ENCODE results near the gene NOL6. TPM values are rescaled to one million over a fixed set of nuclear protein-coding genes. Genes with fewer than 3 reads are reported as not detected.

Gene NOL6, protein sequence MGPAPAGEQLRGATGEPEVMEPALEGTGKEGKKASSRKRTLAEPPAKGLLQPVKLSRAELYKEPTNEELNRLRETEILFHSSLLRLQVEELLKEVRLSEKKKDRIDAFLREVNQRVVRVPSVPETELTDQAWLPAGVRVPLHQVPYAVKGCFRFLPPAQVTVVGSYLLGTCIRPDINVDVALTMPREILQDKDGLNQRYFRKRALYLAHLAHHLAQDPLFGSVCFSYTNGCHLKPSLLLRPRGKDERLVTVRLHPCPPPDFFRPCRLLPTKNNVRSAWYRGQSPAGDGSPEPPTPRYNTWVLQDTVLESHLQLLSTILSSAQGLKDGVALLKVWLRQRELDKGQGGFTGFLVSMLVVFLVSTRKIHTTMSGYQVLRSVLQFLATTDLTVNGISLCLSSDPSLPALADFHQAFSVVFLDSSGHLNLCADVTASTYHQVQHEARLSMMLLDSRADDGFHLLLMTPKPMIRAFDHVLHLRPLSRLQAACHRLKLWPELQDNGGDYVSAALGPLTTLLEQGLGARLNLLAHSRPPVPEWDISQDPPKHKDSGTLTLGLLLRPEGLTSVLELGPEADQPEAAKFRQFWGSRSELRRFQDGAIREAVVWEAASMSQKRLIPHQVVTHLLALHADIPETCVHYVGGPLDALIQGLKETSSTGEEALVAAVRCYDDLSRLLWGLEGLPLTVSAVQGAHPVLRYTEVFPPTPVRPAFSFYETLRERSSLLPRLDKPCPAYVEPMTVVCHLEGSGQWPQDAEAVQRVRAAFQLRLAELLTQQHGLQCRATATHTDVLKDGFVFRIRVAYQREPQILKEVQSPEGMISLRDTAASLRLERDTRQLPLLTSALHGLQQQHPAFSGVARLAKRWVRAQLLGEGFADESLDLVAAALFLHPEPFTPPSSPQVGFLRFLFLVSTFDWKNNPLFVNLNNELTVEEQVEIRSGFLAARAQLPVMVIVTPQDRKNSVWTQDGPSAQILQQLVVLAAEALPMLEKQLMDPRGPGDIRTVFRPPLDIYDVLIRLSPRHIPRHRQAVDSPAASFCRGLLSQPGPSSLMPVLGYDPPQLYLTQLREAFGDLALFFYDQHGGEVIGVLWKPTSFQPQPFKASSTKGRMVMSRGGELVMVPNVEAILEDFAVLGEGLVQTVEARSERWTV
- 66.8 to 75.7 TPM (median 73.8 TPM) in 5 replicates for total RNA-seq (2022; extraction: Qiagen RNA extraction)

DNA sequence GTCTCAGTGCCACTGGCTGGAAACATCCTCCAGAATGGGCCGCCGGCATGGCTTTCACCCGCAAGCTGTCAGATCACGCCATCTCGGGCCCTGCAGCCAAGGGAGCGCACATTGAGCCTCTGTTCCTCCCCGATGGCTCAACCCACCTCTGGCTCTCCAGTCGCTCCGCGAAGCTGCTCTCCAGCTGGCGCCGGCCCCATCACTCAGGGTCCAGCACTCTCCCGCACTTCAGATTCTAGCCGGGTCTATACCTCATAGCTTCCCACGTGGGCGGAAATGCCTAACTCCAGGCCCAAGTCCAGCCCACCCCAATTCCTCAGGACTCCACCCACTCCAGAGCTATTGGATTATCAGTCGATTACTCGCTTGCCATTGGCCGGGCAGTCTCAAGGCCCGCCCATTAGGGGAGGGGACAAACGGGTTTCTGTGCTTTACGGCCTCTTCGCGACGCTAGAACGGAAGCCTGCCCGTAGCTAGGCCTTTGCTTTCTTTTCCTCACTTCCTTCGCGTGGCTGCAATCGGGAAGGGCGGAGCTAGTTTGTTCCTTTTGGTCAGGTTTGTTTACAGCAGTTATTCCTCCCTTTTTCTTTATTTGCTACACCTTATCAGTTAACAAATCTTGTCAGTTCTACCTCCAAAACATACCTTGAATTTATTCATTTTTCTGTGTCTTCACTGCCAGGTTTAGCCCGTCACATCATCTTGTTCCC lies at the start of gene NOL6:
Gene NOL6, minus strand, starts transcription at position 282 of the 710 bp plus-strand sequence. Its CDS starts 82 bp downstream, at position 200.

DNA sequence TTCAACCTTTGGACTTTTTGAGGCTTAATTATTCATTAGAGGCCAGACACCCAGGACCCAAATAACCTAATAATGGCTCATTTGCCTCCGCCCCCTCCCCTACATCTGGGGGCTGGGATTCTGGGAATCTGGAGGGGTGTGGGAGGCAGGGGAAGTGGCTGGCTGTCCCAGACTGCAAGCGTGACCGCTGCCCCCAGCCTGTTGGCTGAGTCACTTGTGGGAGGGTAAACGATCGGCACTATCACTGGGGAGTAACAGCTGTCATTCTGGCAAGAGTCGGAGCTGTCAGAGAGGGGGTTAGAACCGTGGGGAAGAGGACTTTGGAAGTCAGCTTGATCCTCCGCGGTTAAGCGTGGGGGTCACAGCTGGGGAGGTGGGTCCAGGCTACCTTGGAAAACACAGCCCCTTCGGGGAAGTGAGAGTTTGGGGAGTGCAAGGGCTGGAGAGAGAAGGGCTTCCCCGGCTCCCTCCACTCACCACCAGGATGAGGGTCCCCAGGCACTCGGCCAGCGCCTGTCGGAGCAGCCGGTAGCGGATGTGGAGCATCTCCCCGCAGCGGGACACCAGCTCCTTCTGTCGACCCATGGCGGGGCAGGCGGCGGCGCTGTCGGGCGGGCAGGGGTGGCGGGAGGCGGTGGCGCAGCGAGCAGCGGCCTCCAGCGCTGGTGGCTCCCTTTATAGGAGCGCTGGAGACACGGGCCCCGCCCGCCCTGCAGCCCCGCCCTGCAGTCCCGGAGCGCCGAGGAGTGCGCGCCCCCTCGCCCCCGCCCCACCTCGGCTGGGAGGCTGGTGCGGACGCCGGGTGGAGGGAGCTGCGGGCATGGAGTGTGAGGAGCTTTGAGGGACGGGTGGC lies 26.6 kb downstream of the NOL6 start, which contains the start of gene AQP3:
Gene AQP3, minus strand, starts transcription at position 648 of the 853 bp plus-strand sequence. Its CDS starts 63 bp downstream, at position 585.

Other genes starting within 250 kb of the NOL6 start
- not detected in 5 replicates for gene SPINK4, start 233.8 kb downstream of the NOL6 start, total RNA-seq (2022; extraction: Qiagen RNA extraction)
- 113 to 132 TPM (median 127 TPM) in 5 replicates for gene BAG1, start 209.2 kb downstream of the NOL6 start, total RNA-seq (2022; extraction: Qiagen RNA extraction)
- gene CHMP5, start 208.9 kb downstream of the NOL6 start, total RNA-seq (2022; extraction: Qiagen RNA extraction) = 66.7 to 80.8 TPM (median 71.7 TPM) in 5 replicates
- gene NFX1, start 183.4 kb downstream of the NOL6 start, total RNA-seq (2022; extraction: Qiagen RNA extraction) = 30.1 to 32.4 TPM (median 31.7 TPM) in 5 replicates
- gene AQP7, start 71.4 kb downstream of the NOL6 start, total RNA-seq (2022; extraction: Qiagen RNA extraction) = 0.25 to 0.53 TPM (median 0.32 TPM) in 5 replicates
- 18.8 to 31.6 TPM (median 24.2 TPM) in 5 replicates for gene AQP3, start 26.3 kb downstream of the NOL6 start, total RNA-seq (2022; extraction: Qiagen RNA extraction)
- gene ANKRD18B, start 50.3 kb upstream of the NOL6 start, total RNA-seq (2022; extraction: Qiagen RNA extraction) = 3.7 to 5.8 TPM (median 4.8 TPM) in 5 replicates

Measured in A549 treated with AZD2906 at 1 μM for 4 hours (cell line).